ENCODE measurements around the gene B4GALT7.

Gene B4GALT7, protein sequence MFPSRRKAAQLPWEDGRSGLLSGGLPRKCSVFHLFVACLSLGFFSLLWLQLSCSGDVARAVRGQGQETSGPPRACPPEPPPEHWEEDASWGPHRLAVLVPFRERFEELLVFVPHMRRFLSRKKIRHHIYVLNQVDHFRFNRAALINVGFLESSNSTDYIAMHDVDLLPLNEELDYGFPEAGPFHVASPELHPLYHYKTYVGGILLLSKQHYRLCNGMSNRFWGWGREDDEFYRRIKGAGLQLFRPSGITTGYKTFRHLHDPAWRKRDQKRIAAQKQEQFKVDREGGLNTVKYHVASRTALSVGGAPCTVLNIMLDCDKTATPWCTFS

GRCh38 chr5:177599731-177600507 is at the start of gene B4GALT7:
B4GALT7 (plus strand) TSS chr5:177600132; CDS start chr5:177600211, 79 bp downstream.
- TF ChIP-seq YY1 (IDR thresholded peaks at IDR 0.05; ENCODE audit: low read depth) (peak; percentile 81), EGR1 (IDR thresholded peaks at IDR 0.05) (no peak; the same call in 1 of the 2 replicates), RAD21 (IDR thresholded peaks at IDR 0.05; ENCODE audit: low read depth) (no peak), CEBPB (IDR thresholded peaks at IDR 0.05) (no peak), CREB1 (IDR thresholded peaks at IDR 0.05; ENCODE audit: low read depth) (no peak), NFIC (IDR thresholded peaks at IDR 0.05) (no peak; the same call in 1 of the 2 replicates), TAF1 (IDR thresholded peaks at IDR 0.05; ENCODE audit: low read depth) (peak; percentile 83; the same call in 1 of the 2 replicates), USF1 (IDR thresholded peaks at IDR 0.05) (peak; percentile 66), MAX (IDR thresholded peaks at IDR 0.05) (peak; percentile 28; the same call in 1 of the 2 replicates), EP300 (IDR thresholded peaks at IDR 0.05; ENCODE audit: borderline replicate concordance) (no peak), TCF12 (IDR thresholded peaks at IDR 0.05; ENCODE audit: low read depth) (peak; percentile 34; the same call in 1 of the 2 replicates), FOXM1 (IDR thresholded peaks at IDR 0.05; ENCODE audit: borderline replicate concordance, low read depth) (no peak), ZBTB7A (IDR thresholded peaks at IDR 0.05; ENCODE audit: low read depth) (no peak), TEAD4 (IDR thresholded peaks at IDR 0.05) (0 out of 2 replicates have a peak, but pooled peaks have one; percentile 25)
- TF ChIP-seq, protein P1, sequence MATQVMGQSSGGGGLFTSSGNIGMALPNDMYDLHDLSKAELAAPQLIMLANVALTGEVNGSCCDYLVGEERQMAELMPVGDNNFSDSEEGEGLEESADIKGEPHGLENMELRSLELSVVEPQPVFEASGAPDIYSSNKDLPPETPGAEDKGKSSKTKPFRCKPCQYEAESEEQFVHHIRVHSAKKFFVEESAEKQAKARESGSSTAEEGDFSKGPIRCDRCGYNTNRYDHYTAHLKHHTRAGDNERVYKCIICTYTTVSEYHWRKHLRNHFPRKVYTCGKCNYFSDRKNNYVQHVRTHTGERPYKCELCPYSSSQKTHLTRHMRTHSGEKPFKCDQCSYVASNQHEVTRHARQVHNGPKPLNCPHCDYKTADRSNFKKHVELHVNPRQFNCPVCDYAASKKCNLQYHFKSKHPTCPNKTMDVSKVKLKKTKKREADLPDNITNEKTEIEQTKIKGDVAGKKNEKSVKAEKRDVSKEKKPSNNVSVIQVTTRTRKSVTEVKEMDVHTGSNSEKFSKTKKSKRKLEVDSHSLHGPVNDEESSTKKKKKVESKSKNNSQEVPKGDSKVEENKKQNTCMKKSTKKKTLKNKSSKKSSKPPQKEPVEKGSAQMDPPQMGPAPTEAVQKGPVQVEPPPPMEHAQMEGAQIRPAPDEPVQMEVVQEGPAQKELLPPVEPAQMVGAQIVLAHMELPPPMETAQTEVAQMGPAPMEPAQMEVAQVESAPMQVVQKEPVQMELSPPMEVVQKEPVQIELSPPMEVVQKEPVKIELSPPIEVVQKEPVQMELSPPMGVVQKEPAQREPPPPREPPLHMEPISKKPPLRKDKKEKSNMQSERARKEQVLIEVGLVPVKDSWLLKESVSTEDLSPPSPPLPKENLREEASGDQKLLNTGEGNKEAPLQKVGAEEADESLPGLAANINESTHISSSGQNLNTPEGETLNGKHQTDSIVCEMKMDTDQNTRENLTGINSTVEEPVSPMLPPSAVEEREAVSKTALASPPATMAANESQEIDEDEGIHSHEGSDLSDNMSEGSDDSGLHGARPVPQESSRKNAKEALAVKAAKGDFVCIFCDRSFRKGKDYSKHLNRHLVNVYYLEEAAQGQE (IDR thresholded peaks at IDR 0.05; ENCODE audit: low read depth): peak; percentile 24; the same call in 1 of the 2 replicates

DNA sequence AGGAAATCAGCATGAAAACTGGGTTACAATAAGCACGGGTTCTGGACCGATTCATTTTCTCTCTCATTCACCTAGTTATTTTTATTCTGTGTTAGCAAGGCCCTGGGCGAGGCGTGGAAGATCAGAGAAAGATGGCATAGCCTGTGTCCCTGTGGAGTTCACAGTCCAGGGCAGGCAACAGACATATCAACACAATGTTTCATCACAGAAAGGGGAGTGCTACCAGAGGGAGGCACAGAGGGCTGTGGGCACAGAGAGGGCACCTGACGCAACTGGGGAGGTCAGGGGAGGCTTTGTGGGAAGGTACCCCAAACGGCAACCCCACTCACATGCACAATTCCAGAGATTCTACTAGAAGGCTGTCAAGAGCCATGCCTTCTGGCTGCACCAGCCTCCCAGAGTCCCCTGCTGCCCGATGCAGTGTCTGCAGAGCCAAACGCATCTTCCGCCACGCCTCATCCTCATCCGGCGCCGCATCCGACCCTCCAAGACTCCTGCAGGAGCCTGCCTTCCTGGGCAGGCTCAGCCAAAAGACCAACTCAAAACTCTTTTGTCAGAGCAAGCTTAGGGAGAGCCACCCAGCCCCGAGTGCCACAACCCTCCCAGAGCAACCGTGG is 47.0 kb upstream of the B4GALT7 start:
- no peak for TF ChIP-seq ZBTB7A (IDR thresholded peaks at IDR 0.05; ENCODE audit: low read depth)
- no peak for TF ChIP-seq MAX (IDR thresholded peaks at IDR 0.05)
- no peak for TF ChIP-seq TEAD4 (IDR thresholded peaks at IDR 0.05)
- TF ChIP-seq EP300 (IDR thresholded peaks at IDR 0.05; ENCODE audit: borderline replicate concordance): no peak
- TF ChIP-seq RAD21 (IDR thresholded peaks at IDR 0.05; ENCODE audit: low read depth): no peak
- TF ChIP-seq FOXM1 (IDR thresholded peaks at IDR 0.05; ENCODE audit: borderline replicate concordance, low read depth): no peak
- no peak for TF ChIP-seq CREB1 (IDR thresholded peaks at IDR 0.05; ENCODE audit: low read depth)
- TF ChIP-seq EGR1 (IDR thresholded peaks at IDR 0.05): no peak
- TF ChIP-seq USF1 (IDR thresholded peaks at IDR 0.05): no peak

GRCh38 chr5:177553671-177554429 is 46.1 kb upstream of the B4GALT7 start:
- no peak for TF ChIP-seq CREB1 (IDR thresholded peaks at IDR 0.05; ENCODE audit: low read depth)
- TF ChIP-seq NFIC (IDR thresholded peaks at IDR 0.05): no peak
- no peak for TF ChIP-seq EP300 (IDR thresholded peaks at IDR 0.05; ENCODE audit: borderline replicate concordance)
- TF ChIP-seq ZBTB7A (IDR thresholded peaks at IDR 0.05; ENCODE audit: low read depth): no peak
- TF ChIP-seq EGR1 (IDR thresholded peaks at IDR 0.05): no peak
- no peak for TF ChIP-seq RAD21 (IDR thresholded peaks at IDR 0.05; ENCODE audit: low read depth)
- TF ChIP-seq MAX (IDR thresholded peaks at IDR 0.05): no peak
- no peak for TF ChIP-seq USF1 (IDR thresholded peaks at IDR 0.05)
- TF ChIP-seq TEAD4 (IDR thresholded peaks at IDR 0.05): no peak
- no peak for TF ChIP-seq CEBPB (IDR thresholded peaks at IDR 0.05)
- no peak for TF ChIP-seq TAF1 (IDR thresholded peaks at IDR 0.05; ENCODE audit: low read depth)
- TF ChIP-seq, protein P1 (IDR thresholded peaks at IDR 0.05; ENCODE audit: low read depth): no peak
- no peak for TF ChIP-seq FOXM1 (IDR thresholded peaks at IDR 0.05; ENCODE audit: borderline replicate concordance, low read depth)
- no peak for TF ChIP-seq TCF12 (IDR thresholded peaks at IDR 0.05; ENCODE audit: low read depth)
- no peak; the same call in 1 of the 2 replicates for TF ChIP-seq YY1 (IDR thresholded peaks at IDR 0.05; ENCODE audit: low read depth)
